HUES6 (cell line): Measurements from ENCODE around the gene ZNF382.
A peak's percentile ranks its signal among the peaks of the same experiment; 100 is the strongest.
"Not testable (repeated sequence)": the region's sequence is repeated elsewhere in the genome, so short reads cannot be mapped to it uniquely, and the experiment has no call there.

Experiments used
- H3K27ac ChIP-seq: 2 replicates; pipeline ENCODE4 v1.7.0; 2013; ENCODE audit warnings: low read depth, mild to moderate bottlenecking, low read length, inconsistent platforms
- H3K27me3 ChIP-seq: 2 replicates; pipeline ENCODE4 v1.6.1; 2013; ENCODE audit warnings: low read length; ENCODE audit not compliant: control insufficient read depth, insufficient read depth
- H3K36me3 ChIP-seq: 2 replicates; pipeline ENCODE4 v1.6.1; 2013; ENCODE audit warnings: low read length; ENCODE audit not compliant: control insufficient read depth, insufficient read depth
- H3K4me1 ChIP-seq: 2 replicates; pipeline ENCODE4 v1.6.1; 2013; ENCODE audit warnings: low read length; ENCODE audit not compliant: control insufficient read depth, insufficient read depth
- H3K4me3 ChIP-seq: 2 replicates; pipeline ENCODE4 v1.5.1; 2013; ENCODE audit warnings: low read depth, low read length
- H3K9ac ChIP-seq: one replicate; pipeline ENCODE4 v1.6.1; 2013; ENCODE audit warnings: mild to moderate bottlenecking, low read length
- H3K9me3 ChIP-seq: 2 replicates; pipeline ENCODE4 v1.6.1; 2013; ENCODE audit warnings: low read depth, low read length; ENCODE audit not compliant: control insufficient read depth, insufficient read depth

Gene ZNF382

DNA sequence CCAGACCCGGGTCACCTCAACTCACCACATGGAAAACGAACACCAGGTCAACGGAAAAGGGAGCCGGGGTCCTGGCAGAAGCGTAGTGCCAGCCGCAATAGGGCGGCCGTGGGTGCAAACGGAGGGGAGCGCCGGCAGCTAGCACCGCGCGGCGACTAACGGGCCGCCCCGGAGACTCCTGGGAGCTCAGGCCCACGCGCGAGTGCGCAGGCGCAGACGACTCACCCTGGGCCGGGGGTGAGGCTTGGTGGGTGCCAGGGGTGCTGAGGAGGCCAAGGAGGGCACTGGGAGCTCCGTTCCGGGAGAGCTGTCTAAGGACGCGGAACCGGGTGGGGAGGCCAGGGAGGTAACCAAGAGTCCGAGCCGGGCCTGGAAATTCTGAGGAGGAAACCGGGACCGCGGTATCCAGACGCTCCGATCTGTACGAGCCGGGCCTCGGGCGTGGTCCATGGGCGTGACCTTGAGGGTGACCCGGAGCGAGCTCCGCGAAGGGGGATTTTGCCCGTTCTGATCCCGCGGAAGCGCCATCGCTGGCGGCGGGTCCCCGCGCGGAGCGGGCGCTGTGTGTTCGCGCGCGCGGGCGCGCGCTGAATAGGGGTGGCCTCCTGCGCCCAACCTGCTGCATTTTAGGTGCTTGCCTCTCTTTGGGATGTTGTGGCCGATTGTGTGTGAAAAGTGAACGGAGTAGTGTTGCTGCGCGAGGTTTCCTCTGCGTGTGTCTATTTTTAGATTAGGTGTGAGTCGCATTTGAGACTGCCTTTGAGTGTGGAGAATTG, at the start of gene ZNF382:
Gene ZNF382, plus strand, starts transcription at position 213 of the 776 bp plus-strand sequence. CDS start 4,602 bp downstream, outside the sequence.
- peaks cover 6% of the 10 kb centered on the region; the same call in 1 of the 2 replicates for H3K9me3 ChIP-seq
- peak within 1 kb of the TSS; percentile 91 for H3K4me3 ChIP-seq
- H3K9ac ChIP-seq: peak within 1 kb of the TSS; percentile 61
- peaks cover 15% of the 10 kb centered on the region for H3K36me3 ChIP-seq
- 0 out of 2 replicates have a peak, but pooled peaks cover 2% of the 10 kb centered on the region for H3K4me1 ChIP-seq
- no peak within 1 kb of the TSS for H3K27ac ChIP-seq
- H3K27me3 ChIP-seq: peaks cover 2% of the 10 kb centered on the region; the same call in 1 of the 2 replicates

DNA sequence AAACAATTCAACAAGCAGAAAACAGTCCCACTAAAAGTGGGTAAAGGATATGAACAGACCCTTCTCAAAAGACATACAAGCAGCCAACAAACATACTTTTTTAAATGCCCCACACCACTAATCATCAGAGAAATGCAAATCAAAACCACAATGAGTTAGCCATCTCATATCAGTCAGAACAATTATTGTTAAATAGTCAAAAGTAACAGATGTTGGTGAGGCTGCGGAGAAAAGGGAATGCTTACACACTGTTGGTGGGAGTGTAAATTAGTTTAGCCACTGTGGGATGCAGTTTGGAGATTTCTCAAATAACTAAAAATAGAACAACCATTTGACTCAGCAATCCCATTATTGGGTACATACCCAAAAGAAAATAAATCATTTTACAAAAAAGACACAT, 40.7 kb upstream of the ZNF382 start:
- peaks cover 70% of the 10 kb centered on the region for H3K9me3 ChIP-seq
- no peak overlapping the region for H3K27ac ChIP-seq
- H3K4me3 ChIP-seq: no peak overlapping the region
- no peaks in the 10 kb centered on the region for H3K27me3 ChIP-seq
- no peaks in the 10 kb centered on the region for H3K4me1 ChIP-seq
- H3K9ac ChIP-seq: no peak overlapping the region
- H3K36me3 ChIP-seq: peaks cover 40% of the 10 kb centered on the region

DNA sequence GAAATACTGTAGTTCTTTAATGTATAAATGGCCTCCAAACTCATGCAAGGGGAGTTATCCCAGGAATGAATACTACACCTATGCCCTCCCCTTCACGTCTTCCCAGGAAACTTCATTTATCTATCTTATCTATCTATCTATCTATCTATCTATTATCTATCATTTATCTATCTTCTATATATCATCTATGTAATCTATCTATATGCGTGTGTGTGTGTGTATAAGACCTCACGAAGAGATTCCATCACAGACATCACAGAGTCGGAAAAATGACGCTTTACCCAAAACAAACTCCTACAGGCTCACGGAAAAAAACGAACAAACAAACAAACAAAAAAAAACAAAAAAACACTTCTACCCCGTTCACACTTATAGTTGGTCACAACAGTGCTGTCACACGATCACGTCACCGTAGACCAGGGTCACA, 32.5 kb upstream of the ZNF382 start:
- no peaks in the 10 kb centered on the region for H3K27me3 ChIP-seq
- peak overlapping the region; percentile 32; the same call in 1 of the 2 replicates for H3K27ac ChIP-seq
- H3K9me3 ChIP-seq: peaks cover 23% of the 10 kb centered on the region; the same call in 1 of the 2 replicates
- peaks cover 33% of the 10 kb centered on the region for H3K36me3 ChIP-seq
- no peaks in the 10 kb centered on the region; the same call in 1 of the 2 replicates for H3K4me1 ChIP-seq
- H3K4me3 ChIP-seq: peak overlapping the region; percentile 92
- H3K9ac ChIP-seq: peak overlapping the region; percentile 85

DNA sequence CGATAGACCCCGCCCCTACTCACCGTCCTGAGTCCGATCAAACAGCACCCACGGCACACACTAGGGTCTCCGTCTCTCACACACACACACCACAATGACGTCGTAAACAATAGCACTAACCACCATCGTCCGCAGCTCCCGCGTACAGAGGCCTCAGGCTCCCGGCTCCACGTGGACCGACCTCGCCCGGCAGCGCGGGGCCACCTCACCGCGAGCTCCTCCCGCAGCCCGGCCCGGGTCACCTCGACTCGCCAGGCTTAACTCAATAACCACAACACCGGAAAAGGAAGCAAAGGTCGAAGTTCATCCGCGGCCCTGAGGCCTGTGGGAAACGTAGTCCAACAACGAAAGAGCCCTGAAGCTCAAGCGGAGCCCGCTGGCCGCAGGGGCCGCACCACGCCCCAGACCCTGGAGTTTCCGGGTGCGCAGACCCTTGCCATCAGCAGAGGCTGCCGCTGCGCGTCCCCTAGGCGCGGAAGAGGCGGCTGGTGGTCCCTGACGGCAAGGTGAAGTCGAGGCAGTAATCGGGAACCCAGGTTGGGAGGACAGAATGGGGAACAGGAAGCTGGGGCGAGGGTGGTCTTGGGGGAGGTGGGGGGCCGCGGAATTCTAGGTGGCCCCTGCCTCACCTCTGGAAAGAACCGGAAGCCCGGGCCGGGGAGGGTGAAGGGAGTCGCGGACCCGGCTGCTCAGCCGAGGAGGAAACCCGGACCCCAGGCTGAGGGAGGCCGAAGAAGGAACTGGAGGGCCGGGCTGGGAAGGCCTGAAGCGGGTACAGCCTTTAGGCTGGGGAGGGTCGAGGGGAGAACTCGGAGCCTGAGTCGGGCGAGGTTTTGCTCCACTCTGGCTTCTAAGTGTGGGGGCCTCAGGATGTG, 31.9 kb upstream of the ZNF382 start, which contains the start of gene ZNF529:
Gene ZNF529, minus strand, starts transcription at position 273 of the 875 bp plus-strand sequence. CDS start 946 bp downstream, outside the sequence.
- peak within 1 kb of the TSS; percentile 92 for H3K4me3 ChIP-seq
- no peaks in the 10 kb centered on the region for H3K27me3 ChIP-seq
- H3K4me1 ChIP-seq: no peaks in the 10 kb centered on the region; the same call in 1 of the 2 replicates
- H3K27ac ChIP-seq: peak within 1 kb of the TSS; percentile 52
- peaks cover 21% of the 10 kb centered on the region; the same call in 1 of the 2 replicates for H3K9me3 ChIP-seq
- H3K9ac ChIP-seq: peak within 1 kb of the TSS; percentile 85
- peaks cover 35% of the 10 kb centered on the region for H3K36me3 ChIP-seq

DNA sequence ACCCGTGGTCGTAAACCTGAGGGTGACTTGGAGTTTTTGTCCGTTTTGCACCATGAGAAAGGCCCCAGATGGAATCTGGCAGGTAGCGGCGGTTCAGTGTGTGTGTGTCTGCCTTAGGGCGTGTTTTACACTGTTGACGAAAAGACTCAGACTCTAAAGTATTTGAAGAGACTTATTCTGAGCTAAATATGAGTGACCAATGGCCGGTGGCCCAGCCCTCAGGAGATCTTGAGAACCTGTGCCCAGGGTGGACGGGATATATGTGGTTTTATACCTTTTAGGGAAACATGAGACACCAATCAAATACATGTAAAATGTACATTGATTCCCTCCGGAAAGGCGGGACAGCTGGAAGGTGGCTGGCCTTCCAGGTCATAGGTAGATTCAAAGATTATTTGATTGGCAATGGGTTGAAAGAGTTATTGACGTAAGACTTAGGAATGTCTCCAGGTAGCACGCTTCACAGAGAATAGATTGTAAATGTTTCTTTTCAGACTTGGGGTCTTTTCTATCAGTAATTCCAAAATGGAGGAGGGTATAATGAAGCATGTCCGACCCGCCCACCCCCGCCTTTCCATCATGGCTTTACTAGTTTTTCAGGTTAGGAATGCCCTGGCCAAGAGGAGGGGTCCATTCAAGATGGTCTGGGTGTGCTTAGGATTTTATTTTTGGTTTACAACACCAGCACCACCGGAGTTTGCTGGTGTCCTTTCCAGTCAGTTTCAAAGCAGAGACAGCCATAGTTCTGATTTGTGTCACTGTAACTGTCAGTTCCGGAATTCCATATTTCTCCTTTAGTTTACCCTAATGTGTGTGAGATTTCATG, 31.0 kb upstream of the ZNF382 start:
- Histone ChIP-seq H3K27ac (peak overlapping the region; percentile 52; the same call in 1 of the 2 replicates), H3K9me3 (peaks cover 13% of the 10 kb centered on the region; the same call in 1 of the 2 replicates), H3K4me1 (no peaks in the 10 kb centered on the region; the same call in 1 of the 2 replicates), H3K36me3 (peaks cover 37% of the 10 kb centered on the region), H3K27me3 (no peaks in the 10 kb centered on the region), H3K4me3 (peak overlapping the region; percentile 92), H3K9ac (peak overlapping the region; percentile 85)

DNA sequence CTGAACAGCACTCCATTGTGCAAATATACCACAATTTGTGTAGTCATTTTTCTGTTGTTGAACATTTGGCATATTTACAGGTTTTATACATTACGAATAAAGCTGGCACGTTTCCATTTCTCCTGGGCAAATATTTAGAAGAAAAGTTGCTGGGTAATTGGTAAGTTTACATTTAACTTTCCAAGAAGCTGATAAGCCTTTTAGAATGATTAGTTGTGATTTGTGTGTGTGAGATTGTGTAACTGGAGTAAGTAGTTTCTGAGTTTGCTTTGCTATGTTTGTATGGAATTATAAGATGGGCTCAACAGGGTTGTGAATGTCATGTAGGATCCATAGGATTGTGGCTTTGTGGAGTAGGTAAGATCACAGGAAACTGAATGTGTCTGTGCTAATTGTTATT, 30.4 kb upstream of the ZNF382 start:
- no peaks in the 10 kb centered on the region; the same call in 1 of the 2 replicates for H3K4me1 ChIP-seq
- no peak overlapping the region for H3K27ac ChIP-seq
- H3K9ac ChIP-seq: no peak overlapping the region
- peaks cover 38% of the 10 kb centered on the region for H3K36me3 ChIP-seq
- H3K9me3 ChIP-seq: peaks cover 10% of the 10 kb centered on the region; the same call in 1 of the 2 replicates
- H3K27me3 ChIP-seq: no peaks in the 10 kb centered on the region
- H3K4me3 ChIP-seq: peak overlapping the region; percentile 92

DNA sequence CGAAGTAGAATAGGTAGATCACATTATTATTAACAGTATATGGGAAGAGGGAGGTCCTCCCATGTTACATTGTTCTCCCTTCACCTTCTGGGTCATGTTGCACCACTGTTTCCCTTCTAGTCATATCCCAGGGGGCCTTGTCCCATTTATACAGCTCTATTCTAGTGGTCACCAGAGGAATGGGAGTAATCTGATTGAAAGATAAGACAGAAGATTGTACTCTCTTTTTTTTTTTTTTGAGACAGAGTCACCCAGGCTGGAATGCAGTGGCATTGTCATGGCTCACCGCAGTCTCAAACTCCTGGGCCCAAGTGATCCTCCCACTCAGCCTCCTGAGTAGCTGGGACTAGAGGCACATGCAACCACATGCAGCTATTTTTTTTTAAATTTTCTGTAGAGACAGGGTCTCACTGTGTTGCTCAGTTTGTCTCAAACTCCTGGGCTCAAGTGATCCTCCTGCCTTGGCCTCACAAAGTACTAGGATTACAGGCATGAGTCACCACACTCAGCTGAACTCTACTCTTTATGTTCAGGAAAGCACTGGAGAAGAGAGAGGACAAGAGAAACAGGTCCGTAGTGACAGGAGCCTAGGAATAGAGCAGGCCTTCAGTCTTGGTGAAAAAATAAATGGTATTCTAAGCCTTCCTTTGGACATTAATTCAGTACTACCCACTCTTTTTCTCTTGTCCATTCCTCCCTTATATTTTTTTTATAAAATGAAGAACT, 27.7 kb upstream of the ZNF382 start:
- peaks cover 12% of the 10 kb centered on the region; the same call in 1 of the 2 replicates for H3K9me3 ChIP-seq
- no peak overlapping the region for H3K27ac ChIP-seq
- no peak overlapping the region for H3K4me3 ChIP-seq
- peaks cover 52% of the 10 kb centered on the region for H3K36me3 ChIP-seq
- no peaks in the 10 kb centered on the region; the same call in 1 of the 2 replicates for H3K4me1 ChIP-seq
- no peak overlapping the region for H3K9ac ChIP-seq
- no peaks in the 10 kb centered on the region for H3K27me3 ChIP-seq

DNA sequence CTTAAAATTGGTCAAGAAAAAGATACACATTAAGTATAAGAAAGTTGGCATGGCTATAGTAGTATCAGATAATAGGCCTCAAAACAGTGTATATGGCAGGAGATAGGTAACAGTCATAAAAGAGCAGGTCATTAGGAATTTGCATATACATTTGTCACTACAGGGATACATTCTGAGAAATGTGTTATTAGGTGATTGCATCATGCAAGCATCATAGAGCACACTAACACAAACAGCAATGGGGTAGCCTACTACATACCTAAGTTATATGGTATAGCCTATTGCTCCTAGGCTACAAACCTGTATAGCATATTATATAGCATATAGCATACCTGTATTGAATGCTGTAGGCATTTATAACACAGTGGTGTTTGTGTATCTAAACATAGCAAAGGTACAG, 25.9 kb upstream of the ZNF382 start:
- H3K27me3 ChIP-seq: no peaks in the 10 kb centered on the region
- no peak overlapping the region for H3K27ac ChIP-seq
- H3K9me3 ChIP-seq: peaks cover 12% of the 10 kb centered on the region; the same call in 1 of the 2 replicates
- no peaks in the 10 kb centered on the region; the same call in 1 of the 2 replicates for H3K4me1 ChIP-seq
- H3K9ac ChIP-seq: no peak overlapping the region
- H3K36me3 ChIP-seq: peaks cover 55% of the 10 kb centered on the region
- H3K4me3 ChIP-seq: no peak overlapping the region

DNA sequence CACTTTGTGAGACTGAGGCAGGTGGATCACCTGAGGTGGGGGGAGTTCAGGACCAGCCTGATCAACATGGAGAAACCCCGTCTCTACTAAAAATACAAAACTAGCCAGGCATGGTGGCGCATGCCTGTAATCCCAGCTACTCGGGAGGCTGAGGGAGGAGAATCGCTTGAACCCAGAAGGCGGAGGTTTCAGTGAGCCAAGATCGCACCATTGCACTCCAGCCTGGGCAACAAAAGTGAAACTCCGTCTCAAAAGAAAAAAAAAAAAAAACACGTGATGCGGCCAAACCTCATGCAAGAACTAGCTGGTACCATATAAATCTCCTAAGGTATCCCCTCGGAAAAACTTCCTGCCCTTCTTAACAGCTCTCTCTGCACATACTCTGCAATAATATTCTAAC, 2.4 kb upstream of the ZNF382 start:
- not testable (repeated sequence) for H3K27me3 ChIP-seq, H3K36me3 ChIP-seq, H3K4me1 ChIP-seq, H3K4me3 ChIP-seq, H3K27ac ChIP-seq, H3K9me3 ChIP-seq, H3K9ac ChIP-seq
